ENCODE measurements around the gene MAP3K2.

DNA sequence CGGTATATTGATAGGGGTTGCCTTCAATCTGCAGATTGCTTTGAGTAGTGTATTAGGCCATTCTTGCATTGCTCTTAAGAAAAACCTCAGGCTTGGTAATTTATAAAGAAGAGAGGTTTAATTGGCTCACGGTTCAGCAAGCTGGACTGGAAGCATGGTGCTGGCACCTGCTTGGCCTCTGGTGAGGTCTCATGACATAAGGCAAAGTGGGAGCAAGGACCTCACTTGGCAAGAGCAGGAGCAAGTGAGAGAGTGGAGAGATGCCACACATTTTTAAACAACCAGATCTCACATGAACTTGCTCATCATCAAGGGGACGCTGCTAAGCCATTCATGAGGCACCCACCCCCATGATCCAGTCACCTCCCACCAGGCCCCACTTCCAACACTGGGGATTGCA is 4.9 kb downstream of the MAP3K2 start:
- no peak for TF ChIP-seq CTCF (conservative IDR thresholded peaks at IDR 0.05)
- TF ChIP-seq ZFX (IDR thresholded peaks at IDR 0.05), result no peak
